GM18508 (cell line): Measurements from ENCODE around the gene FGF22.
"Not testable (repeated sequence)": the region's sequence is repeated elsewhere in the genome, so short reads cannot be mapped to it uniquely, and the experiment has no call there.

Experiments
- ATAC-seq: cut with Tn5 transposase; IDR thresholded peaks from one replicate; pipeline ENCODE4 v1.9.1; 2021; ENCODE audit warnings: moderate number of reproducible peaks; ENCODE audit not compliant: insufficient read depth, unreplicated experiment

FGF22 gene

GRCh38 chr19:620166-620862 lies 19.4 kb upstream of the FGF22 start:
- ATAC-seq = no peak

GRCh38 chr19:621191-621590 lies 18.5 kb upstream of the FGF22 start:
- ATAC-seq = not testable (repeated sequence)

GRCh38 chr19:621819-622218 lies 17.9 kb upstream of the FGF22 start:
- ATAC-seq = no peak

- ATAC-seq = no peak
These were observed 17.0 kb upstream of the FGF22 start for GRCh38 chr19:622666-623065.

- no peak for ATAC-seq
These were observed 16.3 kb upstream of the FGF22 start for GRCh38 chr19:623175-623916.

GRCh38 chr19:623974-624373 lies 15.7 kb upstream of the FGF22 start:
- ATAC-seq = no peak

- no peak for ATAC-seq
These were observed 15.1 kb upstream of the FGF22 start for GRCh38 chr19:624433-625109.

- no peak for ATAC-seq
These were observed 14.4 kb upstream of the FGF22 start for GRCh38 chr19:625257-625656.

GRCh38 chr19:626566-626965 lies 13.1 kb upstream of the FGF22 start:
- ATAC-seq = not testable (repeated sequence)

- no peak for ATAC-seq
These were observed 11.5 kb upstream of the FGF22 start for GRCh38 chr19:628168-628567.

GRCh38 chr19:629515-629914 lies 10.2 kb upstream of the FGF22 start:
- ATAC-seq = not testable (repeated sequence)

GRCh38 chr19:629961-630714 lies 9.5 kb upstream of the FGF22 start:
- no peak for ATAC-seq

GRCh38 chr19:632579-633067 lies 7.1 kb upstream of the FGF22 start:
- ATAC-seq = no peak

- no peak for ATAC-seq
These were observed 6.5 kb upstream of the FGF22 start, which contains the start of gene POLRMT for GRCh38 chr19:633068-633785. POLRMT (minus strand) TSS chr19:633537; CDS start chr19:633512, 25 bp downstream.

GRCh38 chr19:633786-634639 lies 5.7 kb upstream of the FGF22 start:
- no peak for ATAC-seq

- ATAC-seq = no peak
These were observed 4.6 kb upstream of the FGF22 start for GRCh38 chr19:634975-635652.

- no peak for ATAC-seq
These were observed 800 bp upstream of the FGF22 start for GRCh38 chr19:638906-639252.

- no peak for ATAC-seq
These were observed 481 bp downstream of the FGF22 start for GRCh38 chr19:640161-640558.
